OCI-LY1 (cell line): ENCODE measurements around the gene TOM1L2.

Source experiments
- H2AFZ ChIP-seq: fragments of 200-600 bp; sonication (generic), shearing (Covaris generic); 2 replicates; pipeline ENCODE4 v1.6.0; 2014; ENCODE audit warnings: antibody characterized with exemption, mild to moderate bottlenecking, low read length
- H3F3A ChIP-seq: fragments of 200-600 bp; sonication (generic), shearing (Covaris generic); 2 replicates; pipeline ENCODE4 v1.6.0; 2014; ENCODE audit warnings: mild to moderate bottlenecking, antibody characterized with exemption, low read length, moderate library complexity; ENCODE audit not compliant: insufficient read depth
- H3K27ac ChIP-seq: fragments of 200-600 bp; sonication (generic); 2 replicates; pipeline ENCODE4 v1.5.1; 2014; ENCODE audit warnings: low read length, mixed run types, mild to moderate bottlenecking, low read depth; ENCODE audit not compliant: poor library complexity, severe bottlenecking
- H3K27me3 ChIP-seq: fragments of 200-600 bp; sonication (generic); 2 replicates; pipeline ENCODE4 v1.6.0; 2014; ENCODE audit warnings: antibody characterized with exemption, mild to moderate bottlenecking, low read length, moderate library complexity; ENCODE audit not compliant: insufficient read depth
- H3K36me3 ChIP-seq: fragments of 200-600 bp; sonication (generic); 2 replicates; pipeline ENCODE4 v1.6.1; 2014; ENCODE audit warnings: mild to moderate bottlenecking, antibody characterized with exemption, low read length, moderate library complexity, mixed read lengths; ENCODE audit not compliant: insufficient read depth
- H3K4me1 ChIP-seq: fragments of 200-600 bp; sonication (generic); 2 replicates; pipeline ENCODE4 v1.5.1; 2014; ENCODE audit warnings: mild to moderate bottlenecking, low read length, moderate library complexity; ENCODE audit not compliant: insufficient read depth, severe bottlenecking
- H3K4me2 ChIP-seq: fragments of 200-600 bp; sonication (generic), shearing (Covaris generic); 2 replicates; pipeline ENCODE4 v1.6.1; 2014; ENCODE audit warnings: low read length
- H3K4me3 ChIP-seq: fragments of 200-600 bp; sonication (generic); 2 replicates; pipeline ENCODE4 v1.5.1; 2014; ENCODE audit warnings: low read length, low read depth, mild to moderate bottlenecking, mixed read lengths; ENCODE audit not compliant: poor library complexity, severe bottlenecking
- H3K79me2 ChIP-seq: fragments of 200-600 bp; shearing (Covaris generic); 2 replicates; pipeline ENCODE4 v1.6.1; 2016; ENCODE audit warnings: mixed run types, low read length, mixed read lengths; ENCODE audit not compliant: insufficient read depth
- H3K9ac ChIP-seq: fragments of 200-600 bp; sonication (generic), shearing (Covaris generic); 2 replicates; pipeline ENCODE4 v1.6.1; 2014; ENCODE audit warnings: mild to moderate bottlenecking, low read length, mixed read lengths
- H3K9me2 ChIP-seq: fragments of 200-600 bp; sonication (generic), shearing (Covaris generic); 2 replicates; pipeline ENCODE4 v1.6.1; 2014; ENCODE audit warnings: low read depth, mild to moderate bottlenecking, low read length, mixed read lengths
- H3K9me3 ChIP-seq: fragments of 200-600 bp; shearing (Covaris generic); 2 replicates; pipeline ENCODE4 v1.6.1; 2014; ENCODE audit warnings: low read length, mixed read lengths
- H4K20me1 ChIP-seq: fragments of 200-600 bp; sonication (generic), shearing (Covaris generic); 2 replicates; pipeline ENCODE4 v1.6.0; 2016; ENCODE audit warnings: mild to moderate bottlenecking, low read length; ENCODE audit not compliant: insufficient read depth
- CTCF ChIP-seq: fragments of 200-600 bp; sonication (generic), shearing (Covaris generic); IDR thresholded peaks from 2 replicates; pipeline ENCODE4 v1.5.1; 2017; ENCODE audit warnings: mild to moderate bottlenecking, antibody characterized with exemption, low read length, moderate library complexity, mixed read lengths
- EZH2 ChIP-seq: fragments of 200-600 bp; sonication (generic), shearing (Covaris generic); IDR thresholded peaks from 2 replicates; pipeline ENCODE4 v1.8.0; 2017; ENCODE audit warnings: borderline replicate concordance, mixed run types, mild to moderate bottlenecking, antibody characterized with exemption, low read length, moderate library complexity, mixed read lengths

Gene TOM1L2

DNA sequence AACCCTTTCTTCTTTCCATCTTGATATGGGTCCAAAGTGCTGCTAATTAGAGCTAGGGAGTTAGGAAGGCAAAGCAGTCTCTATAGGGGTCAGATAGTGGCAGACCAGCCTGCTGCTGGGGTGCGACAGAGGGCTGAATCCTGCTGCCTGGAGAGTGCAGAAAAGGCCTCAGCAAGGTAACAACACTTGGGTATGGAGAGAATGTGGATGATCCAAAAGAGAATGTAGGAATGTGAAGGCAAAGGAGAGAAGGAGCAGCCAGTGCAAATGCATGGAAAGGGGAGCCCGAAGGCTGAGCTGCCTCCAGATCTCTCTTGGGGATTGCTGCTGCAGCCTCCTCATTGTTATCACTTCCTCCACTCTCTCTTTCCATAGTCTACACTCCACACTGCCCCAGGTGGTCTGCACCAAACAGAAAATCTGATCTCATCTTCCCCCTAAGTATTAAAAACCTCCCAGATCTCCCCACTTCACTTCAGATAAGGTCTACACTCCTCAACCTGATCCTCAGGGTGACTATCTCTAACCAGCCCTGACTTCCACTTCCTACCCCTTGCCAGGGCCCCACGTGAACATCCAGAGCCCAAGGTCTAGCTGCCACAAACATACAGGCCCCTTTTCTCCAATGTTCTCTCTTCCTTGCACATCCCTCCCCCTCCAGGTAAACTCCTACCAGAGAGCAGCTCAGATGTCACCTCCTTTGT lies 28.8 kb downstream of the TOM1L2 start:
- Histone ChIP-seq H3K4me3 (no peak overlapping the region), H3K27me3 (no peaks in the 10 kb centered on the region), H3K4me2 (no peak overlapping the region), H3K36me3 (no peaks in the 10 kb centered on the region), H3K9me3 (no peaks in the 10 kb centered on the region), H2AFZ (no peak overlapping the region), H3K9ac (no peak overlapping the region), H3K9me2 (no peaks in the 10 kb centered on the region), H3K79me2 (no peaks in the 10 kb centered on the region), H3F3A (no peaks in the 10 kb centered on the region), H4K20me1 (no peaks in the 10 kb centered on the region), H3K27ac (no peak overlapping the region), H3K4me1 (no peaks in the 10 kb centered on the region)
- TF ChIP-seq EZH2, result no peak
- TF ChIP-seq CTCF, result no peak

DNA sequence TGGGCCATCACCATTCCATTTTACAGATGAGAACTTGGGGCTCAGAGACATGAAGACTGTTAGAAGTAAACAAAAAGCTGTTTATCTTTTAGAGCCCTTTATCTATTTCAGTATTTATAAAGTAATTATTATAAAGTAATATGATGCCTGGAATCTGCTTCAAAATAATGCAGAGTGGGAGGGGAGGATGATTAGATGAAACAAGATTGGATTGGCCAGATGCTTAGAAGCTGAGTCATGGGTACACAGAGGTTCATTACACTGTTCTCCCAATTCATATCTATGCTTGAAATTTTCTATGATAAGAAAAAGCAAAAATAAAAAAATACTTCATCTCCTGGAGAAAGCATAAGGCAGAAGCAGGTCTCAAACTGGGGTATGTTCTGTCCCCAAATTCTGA lies 29.4 kb downstream of the TOM1L2 start:
- no peak overlapping the region for H3K4me3 ChIP-seq
- no peaks in the 10 kb centered on the region for H3K27me3 ChIP-seq
- no peak for TF ChIP-seq EZH2
- no peak for TF ChIP-seq CTCF
- no peaks in the 10 kb centered on the region for H3K79me2 ChIP-seq
- no peak overlapping the region for H3K9ac ChIP-seq
- no peaks in the 10 kb centered on the region for H3K36me3 ChIP-seq
- no peaks in the 10 kb centered on the region for H3K4me1 ChIP-seq
- H3F3A ChIP-seq, result no peaks in the 10 kb centered on the region
- H3K4me2 ChIP-seq, result no peak overlapping the region
- no peak overlapping the region for H3K27ac ChIP-seq
- H3K9me3 ChIP-seq, result no peaks in the 10 kb centered on the region
- no peak overlapping the region for H2AFZ ChIP-seq
- no peaks in the 10 kb centered on the region for H4K20me1 ChIP-seq
- no peaks in the 10 kb centered on the region for H3K9me2 ChIP-seq

GRCh38 chr17:17941015-17941414 lies 31.2 kb downstream of the TOM1L2 start:
- Histone ChIP-seq H3K9me2 (no peaks in the 10 kb centered on the region), H3K4me2 (no peak overlapping the region), H2AFZ (no peak overlapping the region), H3K9ac (no peak overlapping the region), H3K36me3 (no peaks in the 10 kb centered on the region), H3K79me2 (no peaks in the 10 kb centered on the region), H3K9me3 (no peaks in the 10 kb centered on the region), H3K27me3 (no peaks in the 10 kb centered on the region), H4K20me1 (no peaks in the 10 kb centered on the region), H3F3A (no peaks in the 10 kb centered on the region), H3K27ac (no peak overlapping the region), H3K4me1 (no peaks in the 10 kb centered on the region), H3K4me3 (no peak overlapping the region)
- TF ChIP-seq EZH2, result no peak
- TF ChIP-seq CTCF, result no peak
